Measurements from ENCODE around the gene STAP1. TPM values are rescaled to one million over a fixed set of nuclear protein-coding genes. Genes with fewer than 3 reads are reported as not detected.

The STAP1 gene
- total and polyA plus RNA-seq, 2 of the 8 experiments (the other 6 are each of a cell fraction or from before 2014, with no cell fraction given): not detected

- WGBS, 2 experiments (ENCODE audit: extremely low coverage in 1 of 2, insufficient coverage in 1 of 2, insufficient read length in 1 of 2, insufficient replicate concordance in 2 of 2, low coverage in 1 of 2, low lambda C conversion rate in 2 of 2, missing lambda C conversion rate in 1 of 2): 81% methylated on average over 8 of the region's 8 CpGs; no CpG with 5 or more reads in 1 of the 2 experiments
- Histone ChIP-seq H4K91ac (replicated peaks; ENCODE audit: insufficient read length, low read length) (no peak overlapping the region), H3K4ac (replicated peaks; ENCODE audit: insufficient read length, low read depth, low read length) (no peak overlapping the region), H3K23me2 (ENCODE audit: low read depth, low read length) (no peaks in the 10 kb centered on the region; the same call in 1 of the 2 replicates), H4K5ac (ENCODE audit: insufficient read length, low read depth, low read length) (no peak overlapping the region), H4K20me1 (replicated peaks in 1 of 2; ENCODE audit: control insufficient read depth in 1 of 2, insufficient read depth in 2 of 2, low read length in 2 of 2) (no peaks in the 10 kb centered on the region), H3K4me3 (ENCODE audit: extremely low read depth in 1 of 4, insufficient read depth in 2 of 4, low read depth in 3 of 4, low read length in 4 of 4) (no peak overlapping the region), H3K18ac (ENCODE audit: extremely low read depth, low read length) (no peak overlapping the region), H2BK5ac (ENCODE audit: low read depth, low read length) (no peak overlapping the region), H3K27ac (ENCODE audit: low read depth, low read length) (no peak overlapping the region), H2AFZ (ENCODE audit: low read length) (peak overlapping the region; percentile 54; the same call in 1 of the 2 replicates), H2BK12ac (ENCODE audit: low read depth, low read length) (no peak overlapping the region), H3K14ac (ENCODE audit: insufficient read length) (no peak overlapping the region), H2BK15ac (ENCODE audit: low read length) (no peak overlapping the region), H3K27me3 (replicated peaks in 1 of 4; ENCODE audit: control insufficient read depth in 3 of 4, extremely low read depth in 1 of 4, insufficient read depth in 3 of 4, low read length in 3 of 4) (no peaks in the 10 kb centered on the region), H3K79me2 (ENCODE audit: control insufficient read depth in 1 of 2, insufficient read depth in 2 of 2, low read length in 2 of 2) (no peaks in the 10 kb centered on the region), H3K4me2 (ENCODE audit: insufficient read depth in 1 of 2, low read depth in 2 of 2, low read length in 2 of 2) (no peak overlapping the region), H3K56ac (replicated peaks; ENCODE audit: insufficient read length, low read depth, low read length) (no peak overlapping the region), H3K4me1 (replicated peaks in 1 of 4; ENCODE audit: control insufficient read depth in 3 of 4, insufficient read depth in 4 of 4, low read length in 3 of 4) (no peaks in the 10 kb centered on the region), H3K9ac (replicated peaks in 1 of 4; ENCODE audit: extremely low read depth in 1 of 4, low read depth in 3 of 4, low read length in 3 of 4) (no peak overlapping the region), H3K79me1 (ENCODE audit: low read depth, low read length) (no peaks in the 10 kb centered on the region), H2BK20ac (ENCODE audit: low read length) (no peak overlapping the region), H3K9me3 (ENCODE audit: insufficient read depth in 2 of 2, low read depth in 1 of 2, low read length in 1 of 2) (no peaks in the 10 kb centered on the region), H2AK5ac (ENCODE audit: low read depth, low read length) (no peak overlapping the region), H3K36me3 (ENCODE audit: control insufficient read depth in 2 of 4, insufficient read depth in 4 of 4, low read length in 3 of 4) (no peaks in the 10 kb centered on the region), H2BK120ac (replicated peaks; ENCODE audit: low read depth, low read length) (no peak overlapping the region), H3K23ac (ENCODE audit: insufficient read length) (no peak overlapping the region), H4K8ac (ENCODE audit: extremely low read depth, insufficient read depth, low read length) (no peak overlapping the region)
- ChIA-PET CTCF (ENCODE audit: partially characterized antibody) (no interaction called here), POLR2A (ENCODE audit: partially characterized antibody) (no interaction called here)
- no peak for DNase-seq (ENCODE audit: low read depth in 1 of 2, low spot score in 2 of 2)
- no peak for FAIRE-seq
- TF ChIP-seq GABPA (IDR thresholded peaks at IDR 0.05; ENCODE audit: borderline replicate concordance, insufficient read depth, low read length): no peak
- no peak for TF ChIP-seq TCF12 (IDR thresholded peaks at IDR 0.05; ENCODE audit: low read depth, low read length)
- no peak for TF ChIP-seq RXRA (IDR thresholded peaks at IDR 0.05; ENCODE audit: insufficient read depth, low read depth, low read length)
- TF ChIP-seq ATF3 (IDR thresholded peaks at IDR 0.05; ENCODE audit: insufficient read depth, low read depth, low read length): no peak
- no peak for TF ChIP-seq ASH2L (IDR thresholded peaks at IDR 0.05; ENCODE audit: low read length)
- TF ChIP-seq BACH1 (IDR thresholded peaks at IDR 0.05; ENCODE audit: low read length): no peak
- TF ChIP-seq SIN3A (conservative IDR thresholded peaks at IDR 0.05 in 1 of 2, IDR thresholded peaks at IDR 0.05 in 1 of 2; ENCODE audit: low read depth in 1 of 2, low read length in 2 of 2): no peak
- no peak for TF ChIP-seq EZH2 (IDR thresholded peaks at IDR 0.05; ENCODE audit: low read depth, low read length, severe bottlenecking)
- TF ChIP-seq USF2 (IDR thresholded peaks at IDR 0.05; ENCODE audit: low read length): no peak
- TF ChIP-seq MAFK (IDR thresholded peaks at IDR 0.05; ENCODE audit: low read depth, low read length): no peak
- no peak for TF ChIP-seq SP2 (IDR thresholded peaks at IDR 0.05; ENCODE audit: low read length)
- no peak for TF ChIP-seq HDAC6 (IDR thresholded peaks at IDR 0.05; ENCODE audit: low read depth, low read length)
Measured at GRCh38 chr4:67581208-67581857, 22.8 kb downstream of the STAP1 start.

All from H1 (cell line).